Measurements from ENCODE around the gene KIF17.

Gene KIF17

GRCh38 chr1:20648946-20649345 is 68.9 kb downstream of the KIF17 start:
- no peak for TF ChIP-seq CTCF (conservative IDR thresholded peaks at IDR 0.05)
- no peak overlapping the region for H3K27ac ChIP-seq

- no peak for TF ChIP-seq CTCF (conservative IDR thresholded peaks at IDR 0.05)
- H3K27ac ChIP-seq: no peak overlapping the region
Observed at GRCh38 chr1:20648438-20648837, 69.4 kb downstream of the KIF17 start.

- H3K27ac ChIP-seq: no peak overlapping the region
- TF ChIP-seq CTCF (conservative IDR thresholded peaks at IDR 0.05): no peak
Observed at GRCh38 chr1:20645414-20645813, 72.4 kb downstream of the KIF17 start.

GRCh38 chr1:20644416-20644815 is 73.4 kb downstream of the KIF17 start:
- no peak overlapping the region for H3K27ac ChIP-seq
- TF ChIP-seq CTCF (conservative IDR thresholded peaks at IDR 0.05): no peak

DNA sequence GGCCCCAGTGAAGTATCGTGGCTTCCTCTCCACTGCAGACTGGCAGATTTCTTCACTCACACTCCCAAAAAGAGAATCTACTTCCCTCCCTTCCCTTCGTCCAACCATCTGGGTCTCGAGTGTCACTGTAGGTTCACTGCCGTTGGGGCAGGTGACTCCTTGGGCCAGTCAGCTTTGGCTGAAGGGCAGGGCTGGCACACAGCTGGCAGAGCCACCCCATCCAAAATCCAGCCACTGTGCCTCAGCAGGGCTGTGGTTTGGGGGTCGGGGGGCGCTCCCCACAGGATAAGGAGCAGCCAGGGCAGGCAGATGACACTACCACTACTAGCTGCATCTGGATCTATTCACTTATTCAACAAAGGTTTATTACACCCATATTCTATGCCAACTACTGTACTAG is 74.7 kb downstream of the KIF17 start:
- no peak for TF ChIP-seq CTCF (conservative IDR thresholded peaks at IDR 0.05)
- no peak overlapping the region for H3K27ac ChIP-seq

DNA sequence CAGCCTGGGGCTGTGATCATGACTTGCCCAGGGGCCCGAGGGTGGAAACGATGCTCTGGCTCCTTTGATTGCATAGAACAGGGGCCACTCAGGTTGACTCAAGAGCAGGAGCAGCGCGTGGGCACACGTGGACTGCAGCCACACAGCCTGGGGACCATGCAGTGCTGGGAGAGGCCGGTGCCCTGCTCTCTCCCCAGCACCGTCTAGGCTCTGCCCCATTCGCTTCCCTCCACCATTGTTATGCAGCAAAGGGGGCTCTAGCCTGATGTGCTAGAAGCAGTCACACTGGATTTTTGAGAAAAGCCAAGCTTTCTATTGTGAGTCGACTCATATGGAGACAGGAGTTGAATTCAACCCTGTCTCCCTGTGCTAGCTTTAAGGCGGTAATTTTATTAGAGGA is 75.8 kb downstream of the KIF17 start:
- H3K27ac ChIP-seq: no peak overlapping the region
- TF ChIP-seq CTCF (conservative IDR thresholded peaks at IDR 0.05): no peak

GRCh38 chr1:20640183-20640597 is 77.6 kb downstream of the KIF17 start:
- TF ChIP-seq CTCF (conservative IDR thresholded peaks at IDR 0.05): peak; percentile 90

More at GRCh38 chr1:20640183-20640597, 77.6 kb downstream of the KIF17 start:
- H3K27ac ChIP-seq: no peak overlapping the region

Measured in VCaP (cell line).